BJ (cell line): ENCODE data around the gene MEG3. TPM values are rescaled to one million over a fixed set of nuclear protein-coding genes. Genes with fewer than 3 reads are reported as not detected.
"Not testable (repeated sequence)": the region's sequence is repeated elsewhere in the genome, so short reads cannot be mapped to it uniquely, and the experiment has no call there.

Experiments used
- CTCF ChIA-PET: fragments of 350-600 bp; formaldehyde crosslinking; extraction: SDS; loops from one replicate; lab custom pipeline; 2021; ENCODE audit warnings: antibody characterized with exemption, inconsistent platforms; lab: Yijun Ruan, JAX
- POLR2A ChIA-PET: fragments of 300-600 bp; sonication (Branson Sonifier 250); formaldehyde crosslinking; extraction: SDS; loops from one replicate; lab custom pipeline; 2021; ENCODE audit warnings: antibody characterized with exemption; lab: Charles Lee
- DNase-seq: peaks from one replicate; pipeline ENCODE4 v3.0.0-alpha.2; 2011; ENCODE audit warnings: low read depth
- H3K27me3 ChIP-seq: 2 replicates; pipeline ENCODE4 v1.6.0; 2011; ENCODE audit warnings: low read length; ENCODE audit not compliant: control insufficient read depth, insufficient read depth
- H3K36me3 ChIP-seq: 2 replicates; pipeline ENCODE4 v1.5.1; 2011; ENCODE audit warnings: low read length; ENCODE audit not compliant: control insufficient read depth, insufficient read depth
- H3K4me3 ChIP-seq: 2 replicates; pipeline ENCODE4 v1.5.1; 2011; ENCODE audit warnings: low read depth, mild to moderate bottlenecking, control low read depth, low read length
- CTCF ChIP-seq: IDR thresholded peaks from 2 replicates; pipeline ENCODE4 v1.5.1; 2011; ENCODE audit warnings: low read depth, mild to moderate bottlenecking, control low read depth, inconsistent platforms, low read length, moderate library complexity; ENCODE audit not compliant: insufficient read depth
- polyA plus RNA-seq: library from polyadenylated mRNA; depleted of rRNA; stranded (reverse); fragments of >200 nt; gene quantifications from 2 replicates; pipeline ENCODE4 v1.2.3, GENCODE V29; 2011

MEG3 gene
- polyA plus RNA-seq, 1 experiment: 234 TPM

- Histone ChIP-seq H3K4me3 (no peak overlapping the region), H3K36me3 (no peaks in the 10 kb centered on the region), H3K27me3 (peaks cover 2% of the 10 kb centered on the region; the same call in 1 of the 2 replicates)
- TF ChIP-seq CTCF: no peak
- ChIA-PET CTCF (no interaction called here), POLR2A (no interaction called here)
- DNase-seq: no peak
These were observed 9.5 kb upstream of the MEG3 start for GRCh38 chr14:100816286-100816949.

GRCh38 chr14:100816950-100817901, 8.7 kb upstream of the MEG3 start:
- no peak for DNase-seq
- Histone ChIP-seq H3K36me3 (no peaks in the 10 kb centered on the region), H3K27me3 (0 out of 2 replicates have a peak, but pooled peaks cover 2% of the 10 kb centered on the region), H3K4me3 (no peak overlapping the region)
- CTCF ChIA-PET: no interaction called here
- TF ChIP-seq CTCF: no peak
- POLR2A ChIA-PET: no interaction called here

GRCh38 chr14:100818221-100818699, 7.7 kb upstream of the MEG3 start:
- ChIA-PET POLR2A (no interaction called here), CTCF (no interaction called here)
- no peak for DNase-seq
- Histone ChIP-seq H3K4me3 (no peak overlapping the region), H3K36me3 (no peaks in the 10 kb centered on the region), H3K27me3 (0 out of 2 replicates have a peak, but pooled peaks cover 2% of the 10 kb centered on the region)
- no peak for TF ChIP-seq CTCF

- POLR2A ChIA-PET, H3K4me3 ChIP-seq, CTCF ChIA-PET, H3K36me3 ChIP-seq, DNase-seq, H3K27me3 ChIP-seq: not testable (repeated sequence)
These were observed 7.0 kb upstream of the MEG3 start for GRCh38 chr14:100818923-100819322.

- Histone ChIP-seq H3K4me3 (no peak overlapping the region), H3K27me3 (0 out of 2 replicates have a peak, but pooled peaks cover 2% of the 10 kb centered on the region), H3K36me3 (no peaks in the 10 kb centered on the region)
- ChIA-PET POLR2A (no interaction called here), CTCF (no interaction called here)
- no peak for TF ChIP-seq CTCF
- no peak for DNase-seq
These were observed 6.5 kb upstream of the MEG3 start for GRCh38 chr14:100819453-100819828.
